HG03196 (cell line): ENCODE data around the gene CCN6.

Experiments used
- ATAC-seq: cut with Tn5 transposase; IDR thresholded peaks from one replicate; pipeline ENCODE4 v1.9.1; 2021; ENCODE audit not compliant: unreplicated experiment

CCN6 gene

GRCh38 chr6:112054001-112054400 is at the start of gene CCN6:
TSS of gene CCN6 (plus strand) at chr6:112054104. CDS start at chr6:112054358, 254 bp downstream.
- no peak for ATAC-seq

- no peak for ATAC-seq
These were observed 49.5 kb upstream of the CCN6 start for GRCh38 chr6:112004201-112005012.

GRCh38 chr6:112005013-112005371 is 48.9 kb upstream of the CCN6 start:
- ATAC-seq: no peak

GRCh38 chr6:112007254-112007653 is 46.6 kb upstream of the CCN6 start:
- no peak for ATAC-seq

- ATAC-seq: no peak
These were observed 46.1 kb upstream of the CCN6 start for GRCh38 chr6:112007805-112008204.

GRCh38 chr6:112008482-112008881 is 45.4 kb upstream of the CCN6 start:
- ATAC-seq: no peak

- ATAC-seq: no peak
These were observed 43.6 kb upstream of the CCN6 start for GRCh38 chr6:112010328-112010727.

GRCh38 chr6:112013051-112013450 is 40.9 kb upstream of the CCN6 start:
- ATAC-seq: no peak

- no peak for ATAC-seq
These were observed 39.4 kb upstream of the CCN6 start for GRCh38 chr6:112014483-112014882.

GRCh38 chr6:112015725-112016124 is 38.2 kb upstream of the CCN6 start:
- ATAC-seq: no peak

GRCh38 chr6:112016320-112016719 is 37.6 kb upstream of the CCN6 start:
- ATAC-seq: no peak

GRCh38 chr6:112017169-112017568 is 36.7 kb upstream of the CCN6 start:
- no peak for ATAC-seq

GRCh38 chr6:112017760-112018537 is 36.0 kb upstream of the CCN6 start:
- ATAC-seq: no peak

GRCh38 chr6:112018619-112019416 is 35.1 kb upstream of the CCN6 start:
- no peak for ATAC-seq

- no peak for ATAC-seq
These were observed 34.3 kb upstream of the CCN6 start for GRCh38 chr6:112019589-112019988.

GRCh38 chr6:112021691-112022310 is 32.1 kb upstream of the CCN6 start:
- ATAC-seq: no peak

GRCh38 chr6:112022749-112023148 is 31.2 kb upstream of the CCN6 start:
- ATAC-seq: no peak

- no peak for ATAC-seq
These were observed 29.4 kb upstream of the CCN6 start for GRCh38 chr6:112024464-112024863.

- ATAC-seq: no peak
These were observed 27.0 kb upstream of the CCN6 start for GRCh38 chr6:112026933-112027332.

GRCh38 chr6:112027942-112028674 is 25.8 kb upstream of the CCN6 start:
- no peak for ATAC-seq
